Activated naive CD8-positive, alpha-beta T cell (primary cell): ENCODE measurements around the gene KIF6.

Source experiments
- H3K27ac Mint-ChIP-seq: one replicate; pipeline ENCODE4 v1.8.0; 2021; ENCODE audit warnings: mixed read lengths
- H3K27me3 Mint-ChIP-seq: one replicate; pipeline ENCODE4 v1.8.0; 2021; ENCODE audit warnings: mixed read lengths
- H3K36me3 Mint-ChIP-seq: one replicate; pipeline ENCODE4 v1.8.0; 2021; ENCODE audit warnings: mixed read lengths
- H3K4me1 Mint-ChIP-seq: one replicate; pipeline ENCODE4 v1.8.0; 2021; ENCODE audit warnings: low read depth, mixed read lengths
- H3K4me3 Mint-ChIP-seq: one replicate; pipeline ENCODE4 v1.8.0; 2021; ENCODE audit warnings: mild to moderate bottlenecking, mixed read lengths
- H3K9me3 Mint-ChIP-seq: one replicate; pipeline ENCODE4 v1.8.0; 2021; ENCODE audit warnings: low read depth, mixed read lengths

The KIF6 gene

DNA sequence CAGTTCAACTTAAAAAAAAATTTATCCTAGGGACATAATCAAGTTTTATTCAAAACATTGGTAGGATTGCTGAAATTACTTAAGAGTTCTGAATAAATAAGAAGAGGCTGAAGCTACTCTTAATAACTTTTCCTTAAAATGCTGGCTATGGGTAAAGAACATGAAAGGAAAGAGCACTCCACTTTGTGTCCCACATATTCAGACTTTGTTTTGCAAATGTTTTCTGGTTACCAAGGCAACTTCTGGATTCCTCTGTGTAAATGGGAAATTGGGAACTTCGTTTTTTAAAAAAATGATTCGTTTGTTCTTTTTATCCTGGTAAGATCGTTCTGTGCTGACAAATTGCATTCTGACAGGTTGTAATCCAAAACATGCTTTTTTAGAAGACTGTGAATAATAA lies 115.0 kb downstream of the KIF6 start:
- no peaks in the 10 kb centered on the region for H3K9me3 Mint-ChIP-seq
- H3K4me3 Mint-ChIP-seq = no peak overlapping the region
- H3K36me3 Mint-ChIP-seq = no peaks in the 10 kb centered on the region
- H3K27me3 Mint-ChIP-seq = peaks cover 15% of the 10 kb centered on the region
- H3K27ac Mint-ChIP-seq = no peak overlapping the region
- no peaks in the 10 kb centered on the region for H3K4me1 Mint-ChIP-seq

DNA sequence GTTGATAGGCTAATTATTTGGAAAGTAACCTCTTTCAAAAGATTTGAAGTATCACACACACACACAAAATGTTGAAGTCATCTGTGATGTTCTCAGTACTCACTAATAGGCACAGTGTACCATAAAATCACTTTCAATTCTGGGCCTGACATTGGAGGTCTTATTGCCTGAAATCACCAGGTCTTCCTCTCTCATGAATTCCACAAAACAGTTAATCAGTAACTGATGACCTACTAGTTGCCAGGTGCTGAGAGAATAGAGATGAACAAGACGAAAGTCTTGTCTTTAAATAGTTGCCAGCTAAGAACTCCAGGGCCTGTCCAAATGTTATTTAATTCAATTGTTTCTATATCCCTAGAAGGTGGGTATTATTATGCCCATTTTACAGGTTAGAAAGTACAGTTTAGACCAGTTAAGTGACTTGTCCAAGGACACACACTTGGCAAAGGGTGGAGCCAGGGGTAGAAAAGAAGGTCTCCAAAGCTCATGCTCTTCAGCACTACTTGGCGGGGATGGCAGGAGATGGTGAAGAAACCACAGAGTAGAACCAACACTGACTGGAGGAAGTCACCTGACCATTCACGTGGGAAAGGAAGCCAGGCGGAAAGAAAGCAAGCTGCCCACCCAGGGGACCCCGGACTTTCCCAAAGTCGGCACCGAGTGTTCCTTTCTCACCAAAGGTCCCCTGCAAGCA lies 116.4 kb downstream of the KIF6 start:
- Mint-ChIP-seq H3K4me1 (no peaks in the 10 kb centered on the region), H3K27ac (no peak overlapping the region), H3K9me3 (no peaks in the 10 kb centered on the region), H3K36me3 (no peaks in the 10 kb centered on the region), H3K4me3 (no peak overlapping the region), H3K27me3 (peaks cover 15% of the 10 kb centered on the region)

DNA sequence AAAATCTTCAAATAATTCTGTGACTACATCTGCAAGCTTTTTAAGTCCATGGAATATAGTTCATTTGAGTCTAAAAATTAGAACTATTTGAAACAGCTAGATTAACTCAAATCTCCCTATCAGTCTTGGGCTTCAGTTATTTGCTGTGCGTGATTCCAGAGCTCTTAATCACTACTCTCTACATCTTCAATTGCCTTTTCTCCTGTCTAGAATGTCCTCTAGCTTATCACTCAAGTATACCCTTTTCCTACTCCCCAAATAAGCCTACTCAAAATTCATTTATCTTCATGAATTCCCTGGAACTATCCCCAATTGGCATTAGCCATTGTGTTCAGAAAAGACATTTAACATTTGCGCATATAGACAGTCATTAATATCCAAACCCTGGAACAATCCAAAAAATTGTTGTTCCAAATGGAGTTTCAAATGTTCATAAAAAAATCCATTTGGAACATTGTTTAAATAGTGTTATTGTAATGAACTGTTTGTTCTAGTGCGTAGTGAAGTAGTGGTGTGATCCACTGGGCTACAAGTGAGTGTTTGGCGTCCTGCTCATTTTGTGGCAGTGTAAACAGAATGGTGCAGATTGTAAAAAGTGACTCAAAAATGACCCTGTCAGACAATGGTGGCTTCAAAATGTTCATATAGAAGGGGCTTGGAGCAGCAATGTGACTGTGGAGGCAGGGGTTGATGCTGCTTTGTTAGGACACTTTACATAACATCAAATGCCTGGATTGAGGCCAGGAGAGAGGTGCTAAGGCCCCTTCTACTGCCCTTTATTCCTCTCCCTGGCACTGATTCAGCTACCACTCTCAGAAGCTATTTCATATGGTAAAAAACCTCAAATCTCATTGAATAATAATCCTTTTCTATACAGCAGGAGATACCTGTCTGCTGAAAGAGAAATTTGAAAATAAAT lies 122.3 kb downstream of the KIF6 start:
- no peaks in the 10 kb centered on the region for H3K4me1 Mint-ChIP-seq
- peaks cover 5% of the 10 kb centered on the region for H3K27me3 Mint-ChIP-seq
- H3K4me3 Mint-ChIP-seq = no peak overlapping the region
- no peaks in the 10 kb centered on the region for H3K9me3 Mint-ChIP-seq
- H3K36me3 Mint-ChIP-seq = no peaks in the 10 kb centered on the region
- H3K27ac Mint-ChIP-seq = no peak overlapping the region

DNA sequence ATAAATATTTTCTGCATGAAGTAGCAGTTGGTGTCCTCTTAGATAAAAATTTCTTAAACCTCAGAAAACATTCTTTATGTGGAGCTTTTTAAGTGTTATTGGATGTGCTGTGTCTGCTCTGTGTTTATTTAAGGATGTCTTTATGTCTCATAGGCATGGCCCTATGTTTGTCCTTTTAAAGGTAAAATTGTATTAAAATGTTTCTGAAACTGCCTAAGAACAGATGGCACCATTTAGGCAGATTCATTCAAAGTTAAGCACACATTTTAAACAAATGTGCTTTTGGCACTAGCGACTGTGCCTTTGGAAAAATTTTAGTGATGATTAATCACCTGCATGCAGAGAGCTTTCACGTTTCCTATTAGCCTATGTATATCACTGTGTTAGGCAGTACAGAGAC lies 125.2 kb downstream of the KIF6 start:
- H3K4me3 Mint-ChIP-seq = no peak overlapping the region
- H3K36me3 Mint-ChIP-seq = no peaks in the 10 kb centered on the region
- peaks cover 6% of the 10 kb centered on the region for H3K27me3 Mint-ChIP-seq
- no peak overlapping the region for H3K27ac Mint-ChIP-seq
- H3K9me3 Mint-ChIP-seq = no peaks in the 10 kb centered on the region
- H3K4me1 Mint-ChIP-seq = no peaks in the 10 kb centered on the region

DNA sequence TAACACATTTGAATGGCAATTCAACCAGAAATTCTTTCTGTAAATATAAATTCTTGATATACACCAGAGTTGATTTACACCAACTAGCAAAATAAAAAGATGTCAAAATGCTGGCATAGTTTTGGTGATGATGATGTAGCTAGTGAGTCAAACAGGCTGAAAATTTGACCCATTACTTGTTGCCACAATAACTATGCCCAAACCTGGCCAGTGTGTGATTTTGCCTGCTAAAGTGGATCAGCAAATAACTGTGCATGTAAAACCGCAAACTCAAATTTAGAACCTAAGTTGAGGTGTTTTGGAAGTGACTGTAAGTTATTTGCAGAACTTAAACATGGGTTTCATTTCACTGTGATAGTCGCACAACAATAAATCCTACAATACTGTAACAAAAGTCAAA lies 125.9 kb downstream of the KIF6 start:
- Mint-ChIP-seq H3K4me1 (no peaks in the 10 kb centered on the region), H3K4me3 (no peak overlapping the region), H3K9me3 (no peaks in the 10 kb centered on the region), H3K36me3 (no peaks in the 10 kb centered on the region), H3K27ac (no peak overlapping the region), H3K27me3 (peaks cover 6% of the 10 kb centered on the region)

DNA sequence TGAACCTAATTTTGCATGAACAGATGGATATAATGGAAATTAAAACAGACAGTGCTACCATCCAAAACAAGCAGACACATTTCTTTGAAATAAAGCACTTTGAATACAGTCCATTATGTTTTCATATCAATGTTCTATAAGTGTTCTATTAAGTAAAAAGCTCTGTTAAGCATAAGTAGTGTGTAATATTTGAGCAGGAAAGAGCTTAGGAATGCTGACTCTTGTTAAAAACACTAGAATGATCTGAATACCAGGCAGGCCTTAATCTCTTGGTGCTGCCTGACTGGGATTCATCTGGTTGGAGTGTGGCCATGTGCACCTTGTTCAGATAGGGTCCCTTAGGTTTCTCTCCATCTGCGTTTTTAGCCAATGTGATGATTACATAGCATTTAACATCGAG lies 130.9 kb downstream of the KIF6 start:
- H3K4me1 Mint-ChIP-seq = no peaks in the 10 kb centered on the region
- H3K27me3 Mint-ChIP-seq = peaks cover 6% of the 10 kb centered on the region
- H3K9me3 Mint-ChIP-seq = no peaks in the 10 kb centered on the region
- H3K27ac Mint-ChIP-seq = no peak overlapping the region
- H3K4me3 Mint-ChIP-seq = no peak overlapping the region
- H3K36me3 Mint-ChIP-seq = no peaks in the 10 kb centered on the region

DNA sequence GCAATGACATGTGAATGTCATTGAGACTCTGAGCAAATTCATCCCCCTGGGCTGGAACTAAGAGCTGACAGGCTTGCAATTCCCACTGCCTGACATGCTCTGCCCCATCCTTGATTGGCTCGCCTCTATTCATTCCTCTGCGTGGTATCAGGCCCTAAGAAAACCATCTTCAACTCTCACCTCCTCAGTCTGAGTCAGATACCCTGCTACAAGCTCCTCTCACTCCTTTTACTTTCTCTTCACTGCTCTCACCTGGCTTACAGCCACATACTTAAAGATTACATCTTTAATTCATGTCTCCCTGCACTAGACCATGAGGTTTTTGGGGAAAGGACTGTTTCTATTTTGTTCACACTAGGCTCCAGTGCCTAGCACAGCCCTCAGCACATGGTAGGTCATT lies 131.6 kb downstream of the KIF6 start:
- Mint-ChIP-seq H3K27me3 (peaks cover 6% of the 10 kb centered on the region), H3K4me3 (no peak overlapping the region), H3K27ac (no peak overlapping the region), H3K36me3 (no peaks in the 10 kb centered on the region), H3K4me1 (no peaks in the 10 kb centered on the region), H3K9me3 (no peaks in the 10 kb centered on the region)

DNA sequence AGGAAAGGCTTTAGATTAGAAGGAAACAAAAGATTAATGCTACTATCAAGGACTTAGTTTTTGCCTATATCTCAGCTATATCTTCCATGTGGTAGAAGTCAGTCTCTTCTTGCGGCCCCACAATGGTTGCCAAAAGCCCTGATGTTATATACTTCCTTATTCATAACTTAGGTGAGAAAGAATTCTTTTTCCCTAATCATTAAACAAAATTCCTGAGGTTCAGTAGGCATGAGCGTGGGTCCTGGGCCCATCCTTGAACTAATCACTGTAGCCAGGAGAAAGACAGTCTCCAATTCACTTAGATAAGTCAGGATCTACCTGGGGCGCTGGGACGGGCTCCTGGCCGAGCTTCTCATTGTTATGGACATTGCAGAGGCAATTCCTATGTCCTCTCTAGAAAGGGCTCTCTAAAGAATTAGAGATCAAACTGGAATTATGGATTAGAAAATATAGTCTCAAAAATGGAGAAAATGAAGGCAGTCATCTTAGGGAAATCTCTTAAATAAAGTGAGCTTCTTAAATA lies 134.3 kb downstream of the KIF6 start:
- Mint-ChIP-seq H3K27ac (no peak overlapping the region), H3K36me3 (no peaks in the 10 kb centered on the region), H3K9me3 (no peaks in the 10 kb centered on the region), H3K4me1 (no peaks in the 10 kb centered on the region), H3K4me3 (no peak overlapping the region), H3K27me3 (peaks cover 7% of the 10 kb centered on the region)

DNA sequence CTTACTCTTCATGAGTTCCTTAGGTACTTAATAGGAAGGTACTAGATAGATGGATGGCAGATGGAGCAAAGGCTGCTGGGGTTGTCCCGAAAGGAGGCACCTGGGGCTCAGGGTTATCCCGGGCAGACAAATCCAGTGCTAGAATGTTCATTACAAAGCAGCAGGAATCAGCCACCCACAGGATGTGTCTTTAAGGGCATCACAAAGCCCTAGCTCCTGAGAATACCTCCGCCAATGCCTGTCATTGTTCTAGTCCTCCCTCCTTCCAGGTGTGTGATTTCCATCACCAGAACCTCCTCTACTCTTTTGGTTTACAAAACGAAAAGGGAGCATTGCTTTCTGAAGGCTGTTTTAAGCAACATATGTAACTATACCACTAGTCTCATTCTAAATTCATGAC lies 138.1 kb downstream of the KIF6 start:
- Mint-ChIP-seq H3K27me3 (peaks cover 12% of the 10 kb centered on the region), H3K4me1 (no peaks in the 10 kb centered on the region), H3K9me3 (no peaks in the 10 kb centered on the region), H3K36me3 (no peaks in the 10 kb centered on the region), H3K27ac (no peak overlapping the region), H3K4me3 (no peak overlapping the region)

DNA sequence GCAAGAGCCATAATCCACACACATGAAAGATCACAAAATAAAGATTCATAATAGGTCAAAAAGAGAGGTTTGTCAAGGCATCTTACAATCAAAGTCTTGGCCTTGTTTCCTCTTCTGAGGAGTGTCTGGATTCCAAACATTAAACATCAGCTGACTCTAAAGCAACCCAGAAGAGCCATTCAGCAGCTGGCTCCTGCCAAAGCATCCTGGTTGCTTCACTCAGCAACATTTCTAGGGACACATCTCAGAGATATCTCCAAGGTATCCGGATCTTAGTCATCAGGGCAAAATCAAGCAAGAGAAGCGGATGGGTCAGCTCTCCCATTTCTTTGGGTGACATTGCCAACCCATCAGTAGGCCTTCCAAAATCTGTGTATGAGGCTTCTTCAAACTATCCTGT lies 139.6 kb downstream of the KIF6 start:
- Mint-ChIP-seq H3K4me3 (no peak overlapping the region), H3K9me3 (no peaks in the 10 kb centered on the region), H3K27me3 (peaks cover 10% of the 10 kb centered on the region), H3K36me3 (no peaks in the 10 kb centered on the region), H3K27ac (no peak overlapping the region), H3K4me1 (no peaks in the 10 kb centered on the region)

DNA sequence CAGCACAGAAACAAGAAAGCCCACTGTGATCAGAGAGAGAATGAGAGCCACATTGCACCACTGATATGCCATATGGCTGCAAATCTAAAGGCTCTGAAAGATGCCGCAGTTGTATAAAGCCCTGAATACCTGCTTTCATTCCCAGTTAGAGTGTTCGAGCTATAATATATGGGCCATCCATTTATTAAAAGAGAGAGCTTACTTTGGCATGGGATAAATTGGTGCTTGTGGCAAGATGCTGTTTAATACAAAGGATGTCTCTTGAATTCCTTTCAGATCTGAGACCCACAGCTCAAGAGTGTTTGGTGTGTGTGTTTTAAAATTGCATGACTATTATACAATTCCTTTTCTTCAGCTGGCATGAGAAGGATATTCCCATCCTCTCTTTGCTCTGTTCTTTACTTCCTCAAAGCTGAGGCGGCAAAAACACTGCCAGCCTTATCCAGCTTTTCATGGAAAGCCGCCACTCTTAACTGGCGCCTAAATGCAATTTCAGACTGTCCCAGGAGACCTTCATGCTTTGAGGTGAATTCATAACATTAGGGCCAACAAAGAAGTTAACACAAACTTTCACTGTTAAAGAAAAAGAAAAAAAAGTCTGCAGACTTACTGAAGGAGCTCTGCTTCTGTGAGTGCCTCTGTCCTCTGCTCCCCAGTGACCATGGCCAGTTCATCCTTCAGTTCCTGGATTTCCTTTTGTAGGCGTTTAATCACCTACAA lies 147.6 kb downstream of the KIF6 start:
- Mint-ChIP-seq H3K4me1 (no peaks in the 10 kb centered on the region), H3K36me3 (no peaks in the 10 kb centered on the region), H3K27ac (no peak overlapping the region), H3K9me3 (no peaks in the 10 kb centered on the region), H3K27me3 (no peaks in the 10 kb centered on the region), H3K4me3 (no peak overlapping the region)

DNA sequence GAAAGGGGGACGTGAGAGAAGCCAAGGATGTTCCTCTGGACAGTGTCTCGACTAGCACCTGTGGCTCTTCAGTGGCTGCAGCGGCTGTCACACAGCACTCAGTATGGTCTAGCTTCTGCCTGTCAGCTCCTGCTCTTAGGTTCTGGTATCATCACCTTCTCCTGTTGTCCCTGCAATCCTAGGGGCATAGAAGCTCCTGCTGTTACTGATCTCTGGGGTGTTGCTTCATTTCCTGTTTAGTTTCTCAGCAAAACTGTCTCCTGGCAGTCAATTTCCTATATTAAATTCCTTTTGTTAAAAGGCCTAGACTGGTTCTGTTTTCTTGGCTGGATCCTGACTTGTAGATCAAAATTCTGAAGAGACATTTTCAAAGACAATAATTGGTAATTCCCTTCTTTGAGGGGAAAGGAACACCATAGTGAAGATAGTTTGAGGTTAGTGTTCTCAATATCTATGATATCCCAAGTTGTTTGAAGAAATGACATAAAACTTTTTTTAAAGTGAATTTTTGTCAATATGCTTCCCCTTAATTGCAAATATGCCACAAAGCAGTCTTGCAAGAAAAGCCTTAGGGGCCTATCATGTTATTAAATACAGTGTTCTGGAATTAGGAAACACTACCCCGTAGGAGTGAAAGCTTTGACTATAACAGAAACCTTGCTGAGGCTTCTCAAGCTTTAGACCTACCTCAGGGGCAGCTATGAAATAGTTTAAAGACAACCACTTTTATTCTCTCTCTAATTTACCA lies 148.5 kb downstream of the KIF6 start:
- no peak overlapping the region for H3K27ac Mint-ChIP-seq
- H3K27me3 Mint-ChIP-seq = no peaks in the 10 kb centered on the region
- no peaks in the 10 kb centered on the region for H3K4me1 Mint-ChIP-seq
- H3K4me3 Mint-ChIP-seq = no peak overlapping the region
- H3K9me3 Mint-ChIP-seq = no peaks in the 10 kb centered on the region
- H3K36me3 Mint-ChIP-seq = no peaks in the 10 kb centered on the region

DNA sequence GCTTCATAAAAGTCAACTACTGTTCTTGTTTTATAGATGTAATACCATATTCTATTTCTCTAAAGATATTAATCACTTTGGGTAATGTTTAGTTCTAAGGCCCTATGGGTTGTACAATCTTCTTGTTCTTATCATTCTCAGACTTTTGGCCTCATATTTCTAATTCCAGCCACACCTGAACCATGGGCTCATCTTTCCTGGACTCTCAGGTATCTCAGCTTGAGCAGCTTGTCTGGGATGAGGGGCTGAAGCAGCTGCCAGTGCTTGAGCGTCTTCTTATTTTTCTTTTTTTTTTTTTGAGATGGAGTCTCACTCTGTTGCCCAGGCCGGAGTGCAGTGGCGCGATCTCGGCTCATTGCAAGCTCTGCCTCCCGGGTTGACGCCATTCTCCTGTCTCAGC lies 150.2 kb downstream of the KIF6 start:
- no peak overlapping the region for H3K4me3 Mint-ChIP-seq
- no peaks in the 10 kb centered on the region for H3K4me1 Mint-ChIP-seq
- no peaks in the 10 kb centered on the region for H3K27me3 Mint-ChIP-seq
- no peaks in the 10 kb centered on the region for H3K9me3 Mint-ChIP-seq
- no peak overlapping the region for H3K27ac Mint-ChIP-seq
- H3K36me3 Mint-ChIP-seq = no peaks in the 10 kb centered on the region

DNA sequence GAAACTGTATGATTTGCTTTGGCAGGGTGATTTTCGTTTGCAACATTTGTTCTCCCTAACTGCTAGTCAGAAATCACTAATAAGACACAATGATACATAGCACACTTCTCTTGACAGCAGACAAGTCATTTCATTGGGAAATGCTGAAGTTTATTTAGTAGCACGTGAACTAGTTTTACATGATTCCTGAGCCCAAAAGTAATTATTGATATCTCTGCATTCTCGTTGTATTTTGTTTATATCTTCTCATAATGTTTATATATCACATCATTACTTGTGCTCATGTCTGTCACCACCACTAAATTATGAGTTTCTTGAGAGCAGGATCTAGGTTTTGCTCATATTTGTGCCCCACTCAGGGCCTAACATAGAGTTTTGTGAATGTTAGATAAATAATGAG lies 151.7 kb downstream of the KIF6 start:
- Mint-ChIP-seq H3K36me3 (no peaks in the 10 kb centered on the region), H3K27me3 (peaks cover 1% of the 10 kb centered on the region), H3K9me3 (no peaks in the 10 kb centered on the region), H3K4me1 (no peaks in the 10 kb centered on the region), H3K4me3 (no peak overlapping the region), H3K27ac (no peak overlapping the region)
